Stimulated activated CD8-positive, alpha-beta memory T cell treated with anti-CD3 and anti-CD28 coated beads, Interleukin-15, amount 100 ng/mL, for 48 hours (primary cell): Measurements from ENCODE around the gene CACNB1.

Experiments
- DNase-seq, 2 donors: peaks; one replicate each; pipeline ENCODE4 v3.0.0-alpha.2; 2020; ENCODE audit warnings: low read depth in 2 of 2

CACNB1 gene

GRCh38 chr17:39123627-39124026 lies 73.8 kb downstream of the CACNB1 start:
- DNase-seq = no peak
